Ishikawa (cell line): ENCODE measurements around the gene PLEKHB1.

Experiments used
- CEBPB ChIP-seq: IDR thresholded peaks from 2 replicates; pipeline ENCODE4 v1.6.1; 2012
- CREB1 ChIP-seq: IDR thresholded peaks from 2 replicates; pipeline ENCODE4 v1.6.1; 2012; ENCODE audit warnings: low read depth
- EGR1 ChIP-seq: IDR thresholded peaks from 2 replicates; pipeline ENCODE4 v1.6.1; 2012
- EP300 ChIP-seq: IDR thresholded peaks from 2 replicates; pipeline ENCODE4 v1.6.1; 2012; ENCODE audit warnings: borderline replicate concordance
- FOXM1 ChIP-seq: IDR thresholded peaks from 2 replicates; pipeline ENCODE4 v1.6.1; 2012; ENCODE audit warnings: low read depth, borderline replicate concordance
- MAX ChIP-seq: IDR thresholded peaks from 2 replicates; pipeline ENCODE4 v1.6.1; 2012
- NFIC ChIP-seq: IDR thresholded peaks from 2 replicates; pipeline ENCODE4 v1.6.1; 2012
- RAD21 ChIP-seq: IDR thresholded peaks from 2 replicates; pipeline ENCODE4 v1.6.1; 2012; ENCODE audit warnings: low read depth
- REST ChIP-seq: IDR thresholded peaks from 2 replicates; pipeline ENCODE4 v1.6.1; 2012; ENCODE audit warnings: low read depth, mild to moderate bottlenecking
- TAF1 ChIP-seq: IDR thresholded peaks from 2 replicates; pipeline ENCODE4 v1.6.1; 2012; ENCODE audit warnings: low read depth, mild to moderate bottlenecking
- TCF12 ChIP-seq: IDR thresholded peaks from 2 replicates; pipeline ENCODE4 v1.6.1; 2012; ENCODE audit warnings: low read depth
- TEAD4 ChIP-seq: IDR thresholded peaks from 2 replicates; pipeline ENCODE4 v1.6.1; 2012
- USF1 ChIP-seq: IDR thresholded peaks from 2 replicates; pipeline ENCODE4 v1.6.1; 2012
- YY1 ChIP-seq: IDR thresholded peaks from 2 replicates; pipeline ENCODE4 v1.6.1; 2012; ENCODE audit warnings: low read depth
- ZBTB7A ChIP-seq: IDR thresholded peaks from 2 replicates; pipeline ENCODE4 v1.6.1; 2012; ENCODE audit warnings: low read depth

The PLEKHB1 gene

GRCh38 chr11:73648121-73648520 is 1.7 kb downstream of the PLEKHB1 start:
- TF ChIP-seq ZBTB7A, result no peak
- TF ChIP-seq FOXM1, result no peak
- TF ChIP-seq TCF12, result no peak
- no peak for TF ChIP-seq YY1

GRCh38 chr11:73648571-73649046 is 2.2 kb downstream of the PLEKHB1 start:
- TF ChIP-seq FOXM1 (no peak), YY1 (no peak), EP300 (no peak), CEBPB (no peak), TAF1 (no peak), CREB1 (no peak), EGR1 (no peak), MAX (no peak), RAD21 (no peak), USF1 (no peak)

GRCh38 chr11:73649206-73649605 is 2.8 kb downstream of the PLEKHB1 start:
- TF ChIP-seq NFIC, result no peak
- no peak for TF ChIP-seq REST

GRCh38 chr11:73650400-73650799 is 4.0 kb downstream of the PLEKHB1 start:
- TF ChIP-seq TEAD4 (no peak), NFIC (no peak), CREB1 (no peak), TCF12 (no peak), MAX (no peak), FOXM1 (no peak), EGR1 (no peak), TAF1 (no peak), USF1 (no peak), RAD21 (no peak), ZBTB7A (no peak), EP300 (no peak)

GRCh38 chr11:73651252-73651651 is 4.9 kb downstream of the PLEKHB1 start:
- TF ChIP-seq EP300 (no peak), YY1 (no peak), MAX (no peak), TAF1 (no peak), CREB1 (no peak), ZBTB7A (no peak), CEBPB (no peak), REST (no peak), EGR1 (no peak), FOXM1 (no peak), TEAD4 (no peak), USF1 (no peak), TCF12 (no peak), NFIC (no peak), RAD21 (no peak)

GRCh38 chr11:73651661-73652045 is 5.3 kb downstream of the PLEKHB1 start:
- TF ChIP-seq CREB1 (no peak), RAD21 (no peak), NFIC (no peak), CEBPB (no peak), TEAD4 (no peak), REST (no peak), EGR1 (no peak), YY1 (no peak), EP300 (no peak), TAF1 (no peak), ZBTB7A (no peak), USF1 (no peak)
